Retinal pigment epithelial cell (primary cell): ENCODE data around the gene MTRR.

Source experiments
- DNase-seq: peaks from one replicate; pipeline ENCODE4 v3.0.0-alpha.2; 2010; ENCODE audit warnings: low read depth
- H3K4me3 ChIP-seq: 2 replicates; pipeline ENCODE4 v1.5.1; 2011; ENCODE audit warnings: mild to moderate bottlenecking, low read length, control low read depth, moderate library complexity
- CTCF ChIP-seq: conservative IDR thresholded peaks from 2 replicates; pipeline ENCODE4 v1.5.1; 2011; ENCODE audit warnings: low read depth, low read length, control low read depth, inconsistent platforms

Gene MTRR

GRCh38 chr5:7926720-7927119 lies 57.8 kb downstream of the MTRR start:
- no peak for TF ChIP-seq CTCF
- H3K4me3 ChIP-seq, result no peak overlapping the region
- DNase-seq, result no peak

GRCh38 chr5:7927466-7928375 lies 58.8 kb downstream of the MTRR start:
- TF ChIP-seq CTCF, result peak; percentile 82
- no peak for DNase-seq
- H3K4me3 ChIP-seq, result no peak overlapping the region

- TF ChIP-seq CTCF, result no peak
- no peak overlapping the region for H3K4me3 ChIP-seq
- no peak for DNase-seq
Observed at GRCh38 chr5:7930011-7930410, 61.1 kb downstream of the MTRR start.

- DNase-seq, result no peak
- no peak for TF ChIP-seq CTCF
- H3K4me3 ChIP-seq, result no peak overlapping the region
Observed at GRCh38 chr5:7941692-7942091, 72.7 kb downstream of the MTRR start.

GRCh38 chr5:7947301-7947700 lies 78.4 kb downstream of the MTRR start:
- no peak for TF ChIP-seq CTCF
- no peak overlapping the region for H3K4me3 ChIP-seq
- no peak for DNase-seq
